ENCODE measurements around the gene RNF166. TPM values are rescaled to one million over a fixed set of nuclear protein-coding genes. Genes with fewer than 3 reads are reported as not detected.
A peak's percentile ranks its signal among the peaks of the same experiment; 100 is the strongest.

The RNF166 gene
- total and polyA plus RNA-seq, 5 donors: 15.0 to 23.8 (median 18.4) TPM

GRCh38 chr16:88654363-88655052 lies 51.7 kb downstream of the RNF166 start:
- intact Hi-C loops (cut with DNase I): no loop called here

GRCh38 chr16:88653596-88654362 lies 52.4 kb downstream of the RNF166 start:
- H3K27ac ChIP-seq (ENCODE audit: low read length): no peak overlapping the region
- no peaks in the 10 kb centered on the region for H3K9me3 ChIP-seq (ENCODE audit: control insufficient read depth, low read length)
- 87% methylated on average over 32 of the region's 32 CpGs for WGBS
- no peak overlapping the region for H3K4me3 ChIP-seq (ENCODE audit: low read length)
- H3K27me3 ChIP-seq (ENCODE audit: control insufficient read depth, insufficient read depth): no peaks in the 10 kb centered on the region
- peak in 2 of 3 donors; percentile 37 to 42 for DNase-seq
- peaks cover 5% of the 10 kb centered on the region for H3K4me1 ChIP-seq (ENCODE audit: control insufficient read depth, insufficient read depth, low read length)
- intact Hi-C loops (cut with DNase I): no loop called here
- no peak for ATAC-seq

More at GRCh38 chr16:88654363-88655052, 51.7 kb downstream of the RNF166 start:
- Histone ChIP-seq H3K27me3 (ENCODE audit: control insufficient read depth, insufficient read depth) (no peaks in the 10 kb centered on the region), H3K4me1 (ENCODE audit: control insufficient read depth, insufficient read depth, low read length) (peaks cover 5% of the 10 kb centered on the region), H3K27ac (ENCODE audit: low read length) (no peak overlapping the region), H3K4me3 (ENCODE audit: low read length) (no peak overlapping the region), H3K9me3 (ENCODE audit: control insufficient read depth, low read length) (no peaks in the 10 kb centered on the region)
- WGBS: 89% methylated on average over 28 of the region's 28 CpGs
- no peak for ATAC-seq
- peak in 2 of 3 donors; percentile 44 to 46 for DNase-seq

GRCh38 chr16:88653101-88653500 lies 53.1 kb downstream of the RNF166 start:
- Histone ChIP-seq H3K9me3 (ENCODE audit: control insufficient read depth, low read length) (no peaks in the 10 kb centered on the region), H3K27ac (ENCODE audit: low read length) (no peak overlapping the region), H3K4me3 (ENCODE audit: low read length) (no peak overlapping the region), H3K4me1 (ENCODE audit: control insufficient read depth, insufficient read depth, low read length) (peaks cover 5% of the 10 kb centered on the region), H3K27me3 (ENCODE audit: control insufficient read depth, insufficient read depth) (no peaks in the 10 kb centered on the region)
- ATAC-seq (no peak), DNase-seq (peak in 2 of 3 donors; percentile 47 to 51)
- 88% methylated on average over 13 of the region's 13 CpGs for WGBS
- intact Hi-C loops (cut with DNase I): no loop called here

GRCh38 chr16:88652762-88653063 lies 53.5 kb downstream of the RNF166 start:
- Histone ChIP-seq H3K4me3 (ENCODE audit: low read length) (no peak overlapping the region), H3K27ac (ENCODE audit: low read length) (no peak overlapping the region), H3K27me3 (ENCODE audit: control insufficient read depth, insufficient read depth) (no peaks in the 10 kb centered on the region), H3K9me3 (ENCODE audit: control insufficient read depth, low read length) (no peaks in the 10 kb centered on the region), H3K4me1 (ENCODE audit: control insufficient read depth, insufficient read depth, low read length) (peaks cover 5% of the 10 kb centered on the region)
- intact Hi-C loops (cut with DNase I): no loop called here
- WGBS: 95% methylated on average over 8 of the region's 8 CpGs
- DNase-seq: peak in 1 of 3 donors; percentile 44
- no peak for ATAC-seq

GRCh38 chr16:88651989-88652761 lies 54.0 kb downstream of the RNF166 start:
- no peaks in the 10 kb centered on the region for H3K9me3 ChIP-seq (ENCODE audit: control insufficient read depth, low read length)
- ATAC-seq: no peak
- H3K27me3 ChIP-seq (ENCODE audit: control insufficient read depth, insufficient read depth): no peaks in the 10 kb centered on the region
- H3K4me1 ChIP-seq (ENCODE audit: control insufficient read depth, insufficient read depth, low read length): peaks cover 5% of the 10 kb centered on the region
- intact Hi-C loops (cut with DNase I): no loop called here
- H3K4me3 ChIP-seq (ENCODE audit: low read length): no peak overlapping the region
- peak; percentile 16 to 59 (median 53) for DNase-seq
- 85% methylated on average over 29 of the region's 29 CpGs for WGBS
- no peak overlapping the region for H3K27ac ChIP-seq (ENCODE audit: low read length)

GRCh38 chr16:88651276-88651988 lies 54.8 kb downstream of the RNF166 start:
- intact Hi-C loops (cut with DNase I): no loop called here
- DNase-seq (peak; percentile 68 to 82 (median 81)), ATAC-seq (peak; percentile 32 to 67)
- Histone ChIP-seq H3K27me3 (ENCODE audit: control insufficient read depth, insufficient read depth) (no peaks in the 10 kb centered on the region), H3K9me3 (ENCODE audit: control insufficient read depth, low read length) (no peaks in the 10 kb centered on the region), H3K4me3 (ENCODE audit: low read length) (peak overlapping the region; percentile 67), H3K4me1 (ENCODE audit: control insufficient read depth, insufficient read depth, low read length) (peaks cover 5% of the 10 kb centered on the region), H3K27ac (ENCODE audit: low read length) (peak overlapping the region; percentile 42)
- WGBS: 41% methylated on average over 24 of the region's 24 CpGs

- Histone ChIP-seq H3K9me3 (ENCODE audit: control insufficient read depth, low read length) (no peaks in the 10 kb centered on the region), H3K27ac (ENCODE audit: low read length) (peak within 1 kb of the TSS; percentile 42), H3K27me3 (ENCODE audit: control insufficient read depth, insufficient read depth) (no peaks in the 10 kb centered on the region), H3K4me3 (ENCODE audit: low read length) (peak within 1 kb of the TSS; percentile 67), H3K4me1 (ENCODE audit: control insufficient read depth, insufficient read depth, low read length) (peaks cover 5% of the 10 kb centered on the region)
- under 1% methylated on average over 41 of the region's 41 CpGs for WGBS
- intact Hi-C loops (cut with DNase I): no loop called here
- DNase-seq (peak; percentile 79 to 94 (median 94)), ATAC-seq (peak; percentile 86 to 90)
These were observed 55.4 kb downstream of the RNF166 start, which contains the start of gene CYBA for GRCh38 chr16:88650749-88651275. Gene CYBA, minus strand, starts transcription at chr16:88651053. Its CDS starts 40 bp downstream, at chr16:88651013.

- intact Hi-C loops (cut with DNase I): no loop called here
These were observed 56.1 kb downstream of the RNF166 start for GRCh38 chr16:88649924-88650748.

GRCh38 chr16:88649195-88649923 lies 56.8 kb downstream of the RNF166 start:
- WGBS: 76% methylated on average over 20 of the region's 20 CpGs
- intact Hi-C loops (cut with DNase I): no loop called here
- ATAC-seq (no peak), DNase-seq (peak in 2 of 3 donors; percentile 52 to 67)
- no peaks in the 10 kb centered on the region for H3K9me3 ChIP-seq (ENCODE audit: control insufficient read depth, low read length)
- H3K4me1 ChIP-seq (ENCODE audit: control insufficient read depth, insufficient read depth, low read length): peaks cover 5% of the 10 kb centered on the region
- H3K4me3 ChIP-seq (ENCODE audit: low read length): peak overlapping the region; percentile 67
- no peaks in the 10 kb centered on the region for H3K27me3 ChIP-seq (ENCODE audit: control insufficient read depth, insufficient read depth)
- H3K27ac ChIP-seq (ENCODE audit: low read length): no peak overlapping the region

More at GRCh38 chr16:88649924-88650748, 56.1 kb downstream of the RNF166 start:
- Histone ChIP-seq H3K27ac (ENCODE audit: low read length) (no peak overlapping the region), H3K4me1 (ENCODE audit: control insufficient read depth, insufficient read depth, low read length) (peaks cover 5% of the 10 kb centered on the region), H3K9me3 (ENCODE audit: control insufficient read depth, low read length) (no peaks in the 10 kb centered on the region), H3K27me3 (ENCODE audit: control insufficient read depth, insufficient read depth) (no peaks in the 10 kb centered on the region), H3K4me3 (ENCODE audit: low read length) (peak overlapping the region; percentile 67)
- WGBS: 16% methylated on average over 37 of the region's 37 CpGs
- DNase-seq (peak; percentile 59 to 85 (median 80)), ATAC-seq (peak; percentile 27 to 38)
